GM10248 (cell line): Measurements from ENCODE around the gene BICDL1.

ENCODE experiments used
- CTCF ChIA-PET: fragments of 300-600 bp; sonication (Branson Sonifier 250); formaldehyde crosslinking; extraction: SDS; loops from one replicate; lab custom pipeline; 2021; ENCODE audit warnings: antibody characterized with exemption; lab: Yijun Ruan, JAX
- POLR2A ChIA-PET: fragments of 350-650 bp; sonication (Branson Sonifier 250); formaldehyde crosslinking; extraction: SDS; loops from one replicate; lab custom pipeline; 2020; ENCODE audit warnings: antibody characterized with exemption; lab: Yijun Ruan, JAX
- DNase-seq: peaks from one replicate; pipeline ENCODE4 v3.0.0; 2012; ENCODE audit errors: extremely low spot score
- TF ChIP-seq, protein P1 (sequence below): IDR thresholded peaks from 2 replicates; pipeline ENCODE4 v1.5.1; 2012; ENCODE audit warnings: mild to moderate bottlenecking, low read depth; ENCODE audit errors: extremely low read depth, missing control alignments, control extremely low read depth

The BICDL1 gene

DNA sequence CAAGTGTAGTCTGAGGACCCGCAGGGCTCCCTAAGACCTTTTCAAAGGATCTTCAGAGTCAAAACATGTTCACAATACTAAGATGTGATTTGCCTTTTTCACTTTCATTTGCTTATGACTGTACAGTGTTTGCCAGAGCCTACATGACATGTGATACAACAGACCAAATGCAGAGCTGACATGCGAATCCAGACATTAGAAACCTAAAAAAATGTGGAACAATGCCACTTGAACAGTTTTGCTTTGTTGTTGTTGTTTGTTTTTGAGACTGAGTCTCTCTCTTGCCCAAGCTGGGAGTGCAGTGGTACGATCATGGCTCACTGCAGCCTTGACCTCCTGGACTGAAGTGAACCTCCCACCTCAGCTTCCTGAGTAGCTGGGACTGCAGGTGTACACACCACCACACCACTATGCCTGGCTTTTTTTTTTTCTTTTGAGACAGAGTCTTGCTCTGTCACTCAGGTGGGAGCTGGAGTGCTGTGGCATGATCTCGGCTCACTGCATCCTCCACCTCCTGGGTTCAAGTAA is 132.8 kb downstream of the BICDL1 start:
- ChIA-PET CTCF (interaction anchor here (0.9 to 2.8 kb wide), 9 partner anchors 10 to 79 kb away, joined by 3 to 14 read pairs (median 5); partner anchors contain the start of gene RPLP0), POLR2A (interaction anchor here (0.7 to 7.4 kb wide), 3 partner anchors 9 to 77 kb away, joined by 3 to 97 read pairs (median 11); partner anchors contain the start of gene RPLP0)
- TF ChIP-seq, protein P1, sequence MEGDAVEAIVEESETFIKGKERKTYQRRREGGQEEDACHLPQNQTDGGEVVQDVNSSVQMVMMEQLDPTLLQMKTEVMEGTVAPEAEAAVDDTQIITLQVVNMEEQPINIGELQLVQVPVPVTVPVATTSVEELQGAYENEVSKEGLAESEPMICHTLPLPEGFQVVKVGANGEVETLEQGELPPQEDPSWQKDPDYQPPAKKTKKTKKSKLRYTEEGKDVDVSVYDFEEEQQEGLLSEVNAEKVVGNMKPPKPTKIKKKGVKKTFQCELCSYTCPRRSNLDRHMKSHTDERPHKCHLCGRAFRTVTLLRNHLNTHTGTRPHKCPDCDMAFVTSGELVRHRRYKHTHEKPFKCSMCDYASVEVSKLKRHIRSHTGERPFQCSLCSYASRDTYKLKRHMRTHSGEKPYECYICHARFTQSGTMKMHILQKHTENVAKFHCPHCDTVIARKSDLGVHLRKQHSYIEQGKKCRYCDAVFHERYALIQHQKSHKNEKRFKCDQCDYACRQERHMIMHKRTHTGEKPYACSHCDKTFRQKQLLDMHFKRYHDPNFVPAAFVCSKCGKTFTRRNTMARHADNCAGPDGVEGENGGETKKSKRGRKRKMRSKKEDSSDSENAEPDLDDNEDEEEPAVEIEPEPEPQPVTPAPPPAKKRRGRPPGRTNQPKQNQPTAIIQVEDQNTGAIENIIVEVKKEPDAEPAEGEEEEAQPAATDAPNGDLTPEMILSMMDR = no peak
- DNase-seq = peak; percentile 57

DNA sequence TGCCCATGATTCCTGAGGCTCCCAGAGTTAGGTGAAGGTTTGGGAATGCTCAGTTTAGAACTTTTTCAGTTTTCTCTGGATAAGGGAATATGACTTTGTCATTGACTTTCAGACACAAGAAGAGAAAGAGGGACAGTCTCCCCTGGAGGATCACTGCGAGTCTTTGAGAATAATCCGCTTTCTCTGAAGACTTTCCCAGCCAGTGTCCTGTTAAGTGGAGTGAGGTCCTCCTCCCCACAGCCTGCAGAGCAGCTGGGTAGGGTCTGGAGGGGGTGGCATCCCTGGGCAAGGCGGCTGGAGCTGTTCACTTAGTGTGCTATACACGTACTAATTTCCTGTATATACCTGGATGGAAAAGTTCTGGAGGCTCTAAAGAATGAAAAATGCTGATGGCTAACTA is 136.0 kb downstream of the BICDL1 start:
- CTCF ChIA-PET = interaction anchor here (1.0 to 1.5 kb wide), 2 partner anchors 38 to 62 kb away, joined by 3 to 5 read pairs; no protein-coding TSS in a partner anchor
- TF ChIP-seq, protein P1 = no peak
- DNase-seq = no peak
- POLR2A ChIA-PET = no interaction called here

DNA sequence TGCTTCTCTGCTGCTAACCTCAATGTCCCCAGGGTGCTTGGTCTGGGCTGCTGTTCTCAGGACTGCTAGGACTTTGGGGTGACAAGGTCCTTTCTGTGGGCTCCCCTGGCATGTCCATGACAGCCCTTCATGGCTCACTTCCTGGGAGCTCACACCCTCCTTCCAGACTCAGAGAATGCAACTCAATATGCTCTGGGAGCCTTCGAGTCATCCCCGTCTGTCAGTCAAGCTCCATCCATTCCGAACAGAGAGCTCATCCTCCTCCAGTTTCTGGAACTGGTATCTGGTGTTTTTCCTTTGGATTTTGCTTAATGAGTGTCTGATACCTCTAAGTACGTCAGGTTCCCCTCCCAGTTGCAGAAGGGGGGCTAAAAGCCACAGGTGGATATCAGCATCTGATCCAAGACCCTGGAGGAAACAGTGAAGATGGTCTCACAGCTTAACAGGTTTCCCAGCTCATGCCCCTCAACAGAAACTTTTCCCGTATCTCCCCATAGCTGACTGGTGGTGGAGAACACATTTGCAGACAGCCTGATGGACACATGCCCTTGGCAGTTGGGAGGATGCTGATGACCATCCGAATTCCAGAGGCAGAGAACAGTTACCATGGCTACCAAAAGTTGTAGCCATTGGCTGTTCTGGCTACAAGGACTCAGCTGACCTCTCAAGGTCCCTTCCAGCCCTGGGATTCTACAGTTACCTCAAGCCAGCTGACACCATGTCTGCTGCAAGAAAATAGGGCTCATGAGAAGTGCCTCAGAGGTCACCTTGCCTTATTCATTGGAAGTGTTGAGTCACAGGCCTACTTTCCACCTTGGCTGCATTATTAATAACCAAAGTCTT is 137.0 kb downstream of the BICDL1 start:
- TF ChIP-seq, protein P1 = no peak
- POLR2A ChIA-PET = interaction anchor here (0.6 to 1.5 kb wide), 3 partner anchors 75 to 366 kb away, joined by 3 to 8 read pairs (median 3); partner anchors contain the start of genes RNU4-2 and RPLP0
- CTCF ChIA-PET = interaction anchor here (1.0 to 1.5 kb wide), 5 partner anchors 9 to 102 kb away, joined by 3 to 5 read pairs (median 3); partner anchors contain the start of gene RAB35
- DNase-seq = no peak

DNA sequence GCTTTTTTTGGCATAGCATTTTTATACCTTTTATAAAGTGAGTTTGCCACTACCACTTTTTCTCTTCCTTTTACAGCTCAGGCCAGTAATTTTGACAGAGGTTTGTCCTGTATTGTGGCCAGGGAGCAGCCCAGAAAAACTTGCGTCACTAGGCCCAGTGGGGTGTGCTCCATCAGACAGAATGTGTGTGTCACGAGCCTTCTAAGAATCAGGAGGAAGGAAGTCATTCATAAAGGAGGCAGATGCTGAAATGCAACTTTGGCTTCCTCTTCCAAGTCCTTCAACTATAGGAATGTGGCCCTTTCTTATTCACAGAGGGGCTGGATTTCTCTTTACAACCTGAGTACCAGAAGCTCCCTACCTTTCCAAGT is 137.6 kb downstream of the BICDL1 start:
- ChIA-PET CTCF (interaction anchor here (1.2 to 1.5 kb wide), 3 partner anchors 9 to 101 kb away, joined by 3 to 4 read pairs (median 3); partner anchors contain the start of gene RAB35), POLR2A (interaction anchor here (1.5 kb wide), 1 partner anchor 165 kb away, joined by 3 read pairs; the partner anchor contains the start of gene RNU4-2)
- TF ChIP-seq, protein P1 = no peak
- DNase-seq = no peak

DNA sequence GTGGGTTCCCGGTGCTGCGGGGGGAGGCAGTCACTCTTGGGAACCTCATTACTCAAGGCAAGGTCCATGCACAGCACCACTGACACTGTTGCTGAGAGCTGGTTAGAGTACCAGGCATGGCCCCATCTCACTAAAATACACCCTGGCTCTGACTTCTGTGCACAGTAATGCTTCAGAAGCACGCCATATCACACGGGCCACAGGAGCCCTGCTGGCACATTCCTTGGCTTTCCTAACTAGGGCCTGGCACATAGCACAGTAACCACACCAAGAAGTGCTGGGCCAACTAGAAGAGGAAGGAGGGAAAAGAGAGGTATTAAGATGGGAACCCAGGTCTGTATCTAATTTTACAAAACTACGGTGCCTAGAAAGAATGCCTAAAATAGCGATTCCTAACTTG is 141.0 kb downstream of the BICDL1 start:
- TF ChIP-seq, protein P1 = no peak
- ChIA-PET POLR2A (no interaction called here), CTCF (interaction anchor here (1.6 kb wide), 1 partner anchor 11 kb away, joined by 4 read pairs; no protein-coding TSS in a partner anchor)

DNA sequence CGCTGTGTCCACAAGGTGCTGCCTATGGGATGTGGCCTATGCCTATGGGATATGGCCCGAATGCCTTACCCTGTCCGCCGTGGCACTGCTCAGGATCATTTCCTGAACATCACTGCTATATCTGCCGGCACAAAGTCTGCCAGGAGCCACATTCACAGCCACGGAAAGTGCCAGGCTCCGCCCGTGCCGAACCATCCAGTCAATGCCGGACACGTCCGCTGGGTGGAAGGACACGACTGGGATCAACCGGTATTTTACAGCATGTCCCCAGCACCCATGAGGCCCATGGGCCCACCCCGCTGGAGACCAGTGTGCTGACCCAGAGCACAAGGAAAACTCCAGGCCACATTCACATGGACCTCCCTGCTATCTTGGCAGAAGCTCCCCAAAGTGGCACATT is 142.1 kb downstream of the BICDL1 start:
- TF ChIP-seq, protein P1 = no peak
- POLR2A ChIA-PET = no interaction called here
- CTCF ChIA-PET = interaction anchor here (1.1 to 2.8 kb wide), 3 partner anchors 8 to 36 kb away, joined by 3 to 14 read pairs (median 11); no protein-coding TSS in a partner anchor
- no peak for DNase-seq

More for the DNA sequence above, 141.0 kb downstream of the BICDL1 start:
- no peak for DNase-seq
